AG09309 (cell line): ENCODE results near the gene UBE2F.
A peak's percentile ranks its signal among the peaks of the same experiment; 100 is the strongest.
"Not testable (repeated sequence)": the region's sequence is repeated elsewhere in the genome, so short reads cannot be mapped to it uniquely, and the experiment has no call there.

Experiments used
- DNase-seq: peaks from one replicate; pipeline ENCODE4 v3.0.0-alpha.2; 2010; ENCODE audit warnings: low read depth
- H3K4me3 ChIP-seq: 2 replicates; pipeline ENCODE4 v1.5.1; 2011; ENCODE audit warnings: mild to moderate bottlenecking, low read depth, low read length, moderate library complexity; ENCODE audit not compliant: control insufficient read depth
- CTCF ChIP-seq: IDR thresholded peaks from 2 replicates; pipeline ENCODE4 v1.5.1; 2011; ENCODE audit warnings: mild to moderate bottlenecking, low read depth, low read length, inconsistent platforms; ENCODE audit not compliant: insufficient read depth, control insufficient read depth; ENCODE audit errors: missing control alignments

UBE2F gene

GRCh38 chr2:237956402-237956736, 10.4 kb upstream of the UBE2F start:
- no peak for TF ChIP-seq CTCF
- peak overlapping the region; percentile 9 for H3K4me3 ChIP-seq
- no peak for DNase-seq

GRCh38 chr2:237961637-237962036, 5.2 kb upstream of the UBE2F start:
- DNase-seq: no peak
- no peak overlapping the region for H3K4me3 ChIP-seq
- TF ChIP-seq CTCF: no peak

- no peak overlapping the region for H3K4me3 ChIP-seq
- DNase-seq: no peak
- no peak for TF ChIP-seq CTCF
Measured at GRCh38 chr2:237962432-237963084, 4.3 kb upstream of the UBE2F start.

GRCh38 chr2:237963490-237963991, 3.3 kb upstream of the UBE2F start:
- DNase-seq: not testable (repeated sequence)

GRCh38 chr2:237964194-237964577, 2.6 kb upstream of the UBE2F start:
- no peak for TF ChIP-seq CTCF
- DNase-seq: no peak
- no peak overlapping the region for H3K4me3 ChIP-seq

More at GRCh38 chr2:237963490-237963991, 3.3 kb upstream of the UBE2F start:
- H3K4me3 ChIP-seq: not testable (repeated sequence)

- no peak for TF ChIP-seq CTCF
- peak; percentile 77 for DNase-seq
Measured at GRCh38 chr2:237964578-237965404, 2.0 kb upstream of the UBE2F start.

GRCh38 chr2:237965844-237966243, 970 bp upstream of the UBE2F start:
- DNase-seq, H3K4me3 ChIP-seq: not testable (repeated sequence)

More at GRCh38 chr2:237964578-237965404, 2.0 kb upstream of the UBE2F start:
- no peak overlapping the region for H3K4me3 ChIP-seq

GRCh38 chr2:237966250-237966564, 607 bp upstream of the UBE2F start:
- DNase-seq: no peak
- TF ChIP-seq CTCF: no peak
- peak overlapping the region; percentile 93 for H3K4me3 ChIP-seq
